Endothelial cell of umbilical vein (primary cell): ENCODE data around the gene HOXC11. TPM values are rescaled to one million over a fixed set of nuclear protein-coding genes. Genes with fewer than 3 reads are reported as not detected.

Experiments used
- BruUV-seq: library from RNA; stranded (reverse); fragments of 400-500 nt; replicated peaks from 2 replicates; lab custom pipeline; 2021; lab: Mats Ljungman, UMichigan
- CTCF ChIA-PET: fragments of 300-600, 350-600 bp; sonication (Branson Sonifier 250); formaldehyde crosslinking; loops from one replicate; lab custom pipeline; 2021; ENCODE audit warnings: antibody characterized with exemption, inconsistent platforms; lab: Charles Lee
- POLR2A ChIA-PET: fragments of 300-600, 350-600 bp; sonication (Branson Sonifier 250); formaldehyde crosslinking; loops from one replicate; lab custom pipeline; 2021; ENCODE audit warnings: antibody characterized with exemption, inconsistent platforms; lab: Charles Lee
- DNase-seq: peaks from one replicate; pipeline ENCODE4 v3.0.0-alpha.2; 2011; ENCODE audit warnings: low read depth, low spot score
- FAIRE-seq: peaks from 2 replicates; lab custom pipeline; 2011; peaks lifted over from hg19 to GRCh38; lab: Jason Lieb, UNC
- H2AFZ ChIP-seq: 2 replicates; pipeline ENCODE4 v1.6.0; 2012; ENCODE audit warnings: low read depth, low read length, control low read depth, inconsistent platforms
- H3K27ac ChIP-seq: 2 replicates; pipeline ENCODE4 v1.5.1; 2011; ENCODE audit warnings: low read depth, mild to moderate bottlenecking, control low read depth, low read length, moderate library complexity; ENCODE audit not compliant: insufficient read depth
- H3K27me3 ChIP-seq, 2 experiments: 2 replicates each; pipeline versions ENCODE4 v1.6.0 to v1.6.1; 2011; ENCODE audit warnings: low read length in 2 of 2, mixed read lengths in 1 of 2; ENCODE audit not compliant: control insufficient read depth in 2 of 2, insufficient read depth in 2 of 2
- H3K36me3 ChIP-seq, 2 experiments: 2 replicates in 1 of 2; 3 replicates in 1 of 2; pipeline ENCODE4 v1.5.1; 2011; ENCODE audit warnings: low read length in 2 of 2, mild to moderate bottlenecking in 1 of 2, moderate library complexity in 1 of 2; ENCODE audit not compliant: control insufficient read depth in 2 of 2, insufficient read depth in 2 of 2; ENCODE audit errors: extremely low read depth in 1 of 2
- H3K4me1 ChIP-seq: 3 replicates; pipeline ENCODE4 v1.5.1; 2011; ENCODE audit warnings: mild to moderate bottlenecking, low read length; ENCODE audit not compliant: control insufficient read depth, insufficient read depth; ENCODE audit errors: extremely low read depth
- H3K4me2 ChIP-seq: 2 replicates; pipeline ENCODE4 v1.6.1; 2011; ENCODE audit warnings: low read length, control low read depth, mixed read lengths; ENCODE audit not compliant: insufficient read depth
- H3K4me3 ChIP-seq, 3 experiments: fragments of 200-600 bp in 1 of 3; sonication (generic), shearing (Covaris generic) in 1 of 3; replicated peaks in 1 of 3; 2 replicates each; pipeline ENCODE4 v1.5.1; 2011 to 2016; ENCODE audit warnings: control low read depth in 3 of 3, low read length in 3 of 3, mild to moderate bottlenecking in 2 of 3, inconsistent platforms in 1 of 3, low read depth in 1 of 3, moderate library complexity in 1 of 3; ENCODE audit not compliant: insufficient read depth in 1 of 3
- H3K79me2 ChIP-seq: 2 replicates; pipeline ENCODE4 v1.6.0; 2012; ENCODE audit warnings: low read length, inconsistent platforms; ENCODE audit not compliant: control insufficient read depth, insufficient read depth
- H3K9ac ChIP-seq: replicated peaks from 2 replicates; pipeline ENCODE3; 2011; ENCODE audit warnings: low read length, control low read depth; ENCODE audit not compliant: insufficient read depth; ENCODE audit errors: extremely low read depth
- H3K9me1 ChIP-seq: replicated peaks from 3 replicates; pipeline ENCODE4 v1.6.0; 2011; ENCODE audit warnings: mild to moderate bottlenecking, low read length; ENCODE audit not compliant: control insufficient read depth, insufficient read depth; ENCODE audit errors: extremely low read depth
- H3K9me3 ChIP-seq: replicated peaks from 2 replicates; pipeline ENCODE4 v1.5.1; 2012; ENCODE audit warnings: low read length, inconsistent platforms; ENCODE audit not compliant: control insufficient read depth, insufficient read depth
- H4K20me1 ChIP-seq: replicated peaks from 2 replicates; pipeline ENCODE3; 2011; ENCODE audit warnings: mild to moderate bottlenecking, low read length; ENCODE audit not compliant: control insufficient read depth, insufficient read depth; ENCODE audit errors: extremely low read depth
- EZH2 ChIP-seq: IDR thresholded peaks from 2 replicates; pipeline ENCODE4 v1.6.1; 2012; ENCODE audit warnings: borderline replicate concordance, low read depth, mild to moderate bottlenecking, moderate library complexity, low read length, inconsistent platforms; ENCODE audit not compliant: severe bottlenecking
- FOS ChIP-seq: IDR thresholded peaks from 2 replicates; pipeline ENCODE4 v1.6.1; 2011; ENCODE audit warnings: mild to moderate bottlenecking, low read length, moderate library complexity, borderline replicate concordance; ENCODE audit not compliant: insufficient read depth
- GATA2 ChIP-seq: IDR thresholded peaks from 2 replicates; pipeline ENCODE4 v1.7.0; 2011; ENCODE audit warnings: low read depth, mild to moderate bottlenecking, moderate library complexity, mixed read lengths, low read length; ENCODE audit not compliant: insufficient read length, insufficient read depth
- JUN ChIP-seq: IDR thresholded peaks from 2 replicates; pipeline ENCODE4 v1.6.1; 2011; ENCODE audit warnings: borderline replicate concordance, low read depth; ENCODE audit not compliant: insufficient read length, insufficient read depth
- MYC ChIP-seq: IDR thresholded peaks from one replicate; pipeline ENCODE4 v1.6.1; 2011; ENCODE audit warnings: mild to moderate bottlenecking, low read depth, low read length
- POLR2A ChIP-seq: IDR thresholded peaks from 2 replicates; pipeline ENCODE4 v1.6.1; 2012; ENCODE audit warnings: low read depth, mild to moderate bottlenecking, control low read depth, low read length
- POLR2AphosphoS5 ChIP-seq: IDR thresholded peaks from 2 replicates; pipeline ENCODE4 v1.6.1; 2012; ENCODE audit warnings: low read depth, mild to moderate bottlenecking, control low read depth, low read length, moderate library complexity; ENCODE audit not compliant: insufficient read depth
- dilution Hi-C: fragments of 300-500 bp; cut with MboI; formaldehyde crosslinking; loops from one replicate; pipeline ENCODE4 v1.15.0; 2019; ENCODE audit warnings: low sequenced_read_pairs; ENCODE audit not compliant: extremely low pct_ligation_motif_present
- intact Hi-C: fragments of 100-400 bp; cut with micrococcal nuclease; formaldehyde crosslinking; loops from one replicate; pipeline ENCODE4 v1.10.0; 2022
- polyA plus RNA-seq, 4 experiments: library from polyadenylated mRNA; depleted of rRNA in 3 of 4; stranded (reverse) in 3 of 4; unstranded in 1 of 4; fragments of >200 nt; gene quantifications; 2 replicates each; pipeline versions ENCODE4 v1.2.1 to v1.2.3, GENCODE V29; 2011 to 2012; ENCODE audit warnings: missing spikeins in 1 of 4
- total RNA-seq: library from RNA; stranded (reverse); gene quantifications from 2 replicates; pipeline ENCODE4 v1.2.3, GENCODE V29; 2021
- TF ChIP-seq, protein P1 (sequence below), 2 donors: IDR thresholded peaks; 1 replicate in 1 of 2; 2 replicates in 1 of 2; pipeline ENCODE4 v1.5.1; 2011; ENCODE audit warnings: low read length in 2 of 2, mild to moderate bottlenecking in 2 of 2, moderate library complexity in 2 of 2, control low read depth in 1 of 2, inconsistent platforms in 1 of 2, low read depth in 1 of 2; ENCODE audit not compliant: insufficient read depth in 1 of 2; ENCODE audit errors: extremely low read depth in 1 of 2
- TF ChIP-seq, protein P2 (sequence below): IDR thresholded peaks from 2 replicates; pipeline ENCODE4 v1.6.1; 2011; ENCODE audit not compliant: insufficient read depth, insufficient read length

HOXC11 gene
- total and polyA plus RNA-seq, 2 donors (not counting 3 experiments of a cell fraction or from before 2014, with no cell fraction given), result not detected

DNA sequence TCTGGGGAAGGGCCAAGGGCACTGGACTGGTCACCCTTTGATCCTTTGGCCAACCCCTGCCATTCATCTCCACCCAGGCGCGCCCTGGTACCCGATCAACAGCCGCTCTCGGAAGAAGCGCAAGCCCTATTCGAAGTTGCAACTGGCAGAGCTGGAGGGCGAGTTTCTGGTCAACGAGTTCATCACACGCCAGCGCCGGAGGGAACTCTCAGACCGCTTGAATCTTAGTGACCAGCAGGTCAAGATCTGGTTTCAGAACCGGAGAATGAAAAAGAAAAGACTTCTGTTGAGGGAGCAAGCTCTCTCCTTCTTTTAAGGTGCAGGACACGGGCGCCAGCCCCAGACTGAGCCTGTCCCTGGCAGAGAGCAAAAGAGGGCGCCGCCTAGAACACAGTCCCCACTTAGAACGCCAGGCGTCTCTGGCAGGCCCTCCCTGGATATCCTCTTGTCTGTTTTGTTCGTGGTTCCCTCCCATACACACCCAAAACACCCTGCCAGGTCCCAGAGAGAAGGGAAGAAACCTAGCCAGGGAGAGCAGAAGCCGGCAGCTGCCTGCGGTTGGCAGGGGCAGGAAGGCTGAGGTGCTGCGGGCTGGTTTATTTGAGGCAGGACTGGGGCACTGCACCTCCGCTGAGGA is 16.6 kb upstream of the HOXC11 start:
- ChIA-PET CTCF (no interaction called here), POLR2A (no interaction called here)
- intact Hi-C loops, result no loop called here
- Histone ChIP-seq H3K79me2 (no peaks in the 10 kb centered on the region), H3K4me3 (no peak overlapping the region), H3K9me1 (no peaks in the 10 kb centered on the region), H2AFZ (no peak overlapping the region), H4K20me1 (no peaks in the 10 kb centered on the region), H3K9ac (no peak overlapping the region), H3K4me2 (no peak overlapping the region), H3K27me3 (peaks cover 87 to 98% of the 10 kb centered on the region in 2 experiments), H3K4me1 (no peaks in the 10 kb centered on the region), H3K27ac (no peak overlapping the region), H3K9me3 (no peaks in the 10 kb centered on the region), H3K36me3 (no peaks in the 10 kb centered on the region)
- FAIRE-seq (no peak), DNase-seq (no peak)
- BruUV-seq, result no TSS peak
- dilution Hi-C loops, result no loop called here
- no peak for TF ChIP-seq JUN
- TF ChIP-seq, protein P1, sequence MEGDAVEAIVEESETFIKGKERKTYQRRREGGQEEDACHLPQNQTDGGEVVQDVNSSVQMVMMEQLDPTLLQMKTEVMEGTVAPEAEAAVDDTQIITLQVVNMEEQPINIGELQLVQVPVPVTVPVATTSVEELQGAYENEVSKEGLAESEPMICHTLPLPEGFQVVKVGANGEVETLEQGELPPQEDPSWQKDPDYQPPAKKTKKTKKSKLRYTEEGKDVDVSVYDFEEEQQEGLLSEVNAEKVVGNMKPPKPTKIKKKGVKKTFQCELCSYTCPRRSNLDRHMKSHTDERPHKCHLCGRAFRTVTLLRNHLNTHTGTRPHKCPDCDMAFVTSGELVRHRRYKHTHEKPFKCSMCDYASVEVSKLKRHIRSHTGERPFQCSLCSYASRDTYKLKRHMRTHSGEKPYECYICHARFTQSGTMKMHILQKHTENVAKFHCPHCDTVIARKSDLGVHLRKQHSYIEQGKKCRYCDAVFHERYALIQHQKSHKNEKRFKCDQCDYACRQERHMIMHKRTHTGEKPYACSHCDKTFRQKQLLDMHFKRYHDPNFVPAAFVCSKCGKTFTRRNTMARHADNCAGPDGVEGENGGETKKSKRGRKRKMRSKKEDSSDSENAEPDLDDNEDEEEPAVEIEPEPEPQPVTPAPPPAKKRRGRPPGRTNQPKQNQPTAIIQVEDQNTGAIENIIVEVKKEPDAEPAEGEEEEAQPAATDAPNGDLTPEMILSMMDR (IDR thresholded peaks at IDR 0.05; ENCODE audit: extremely low read depth in 1 of 2, insufficient read depth in 1 of 2, low read depth in 1 of 2, low read length in 2 of 2), result no peak
- no peak for TF ChIP-seq MYC
- no peak for TF ChIP-seq EZH2
- TF ChIP-seq FOS, result no peak
- TF ChIP-seq POLR2A, result no peak
- TF ChIP-seq POLR2AphosphoS5, result no peak
- TF ChIP-seq, protein P2, sequence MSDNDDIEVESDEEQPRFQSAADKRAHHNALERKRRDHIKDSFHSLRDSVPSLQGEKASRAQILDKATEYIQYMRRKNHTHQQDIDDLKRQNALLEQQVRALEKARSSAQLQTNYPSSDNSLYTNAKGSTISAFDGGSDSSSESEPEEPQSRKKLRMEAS, result no peak
- no peak for TF ChIP-seq GATA2
